ENCODE results near the gene MNT. TPM values are rescaled to one million over a fixed set of nuclear protein-coding genes. Genes with fewer than 3 reads are reported as not detected.

Gene MNT
- total RNA-seq, 1 donor from 2014 or later = 32.6 TPM

DNA sequence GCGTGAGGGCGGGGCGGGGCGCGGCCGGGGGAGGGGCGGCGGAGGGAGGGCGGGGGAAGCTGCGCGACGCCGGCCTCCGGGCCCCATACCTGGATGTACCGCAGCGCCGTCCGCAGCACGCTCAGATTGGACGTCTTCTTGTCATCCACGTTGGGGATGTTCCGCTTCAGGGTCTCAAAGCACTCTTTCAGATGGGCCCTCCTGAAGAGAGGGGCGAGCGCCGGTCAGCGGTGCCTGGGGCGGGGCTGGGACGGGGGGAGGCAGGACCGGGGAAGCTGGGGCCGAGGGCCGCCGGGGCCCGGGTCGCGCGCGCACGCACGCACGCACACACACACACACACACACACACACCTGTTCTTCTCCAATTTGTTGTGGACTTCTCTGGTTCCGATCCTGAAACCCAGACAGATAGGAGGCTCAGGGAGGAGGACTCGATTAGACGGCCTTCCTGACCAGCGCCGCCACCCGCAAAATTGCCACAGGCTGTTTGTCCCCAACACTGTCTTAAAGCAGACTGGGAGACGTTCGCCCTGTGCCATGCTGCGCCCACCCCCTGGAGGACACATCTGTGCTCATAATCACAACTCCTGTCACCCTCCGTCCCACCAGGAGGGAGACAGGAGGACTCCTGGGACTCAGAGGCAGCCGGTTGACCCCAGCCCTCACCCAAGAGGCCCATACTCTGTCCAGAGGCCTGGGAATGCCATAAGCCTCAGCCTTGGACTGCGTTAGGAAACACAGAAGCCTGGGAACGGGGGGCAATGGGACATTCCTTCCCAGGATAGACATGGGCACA is 6.7 kb downstream of the MNT start:
- Histone ChIP-seq H3K9me3 (no peaks in the 10 kb centered on the region), H3K4me3 (peak overlapping the region; percentile 90), H3K4me1 (peaks cover 79% of the 10 kb centered on the region), H3K27me3 (ENCODE audit: low read depth) (no peaks in the 10 kb centered on the region), H3K36me3 (peaks cover 5% of the 10 kb centered on the region), H3K27ac (peak overlapping the region; percentile 100)
- TF ChIP-seq, protein P1, sequence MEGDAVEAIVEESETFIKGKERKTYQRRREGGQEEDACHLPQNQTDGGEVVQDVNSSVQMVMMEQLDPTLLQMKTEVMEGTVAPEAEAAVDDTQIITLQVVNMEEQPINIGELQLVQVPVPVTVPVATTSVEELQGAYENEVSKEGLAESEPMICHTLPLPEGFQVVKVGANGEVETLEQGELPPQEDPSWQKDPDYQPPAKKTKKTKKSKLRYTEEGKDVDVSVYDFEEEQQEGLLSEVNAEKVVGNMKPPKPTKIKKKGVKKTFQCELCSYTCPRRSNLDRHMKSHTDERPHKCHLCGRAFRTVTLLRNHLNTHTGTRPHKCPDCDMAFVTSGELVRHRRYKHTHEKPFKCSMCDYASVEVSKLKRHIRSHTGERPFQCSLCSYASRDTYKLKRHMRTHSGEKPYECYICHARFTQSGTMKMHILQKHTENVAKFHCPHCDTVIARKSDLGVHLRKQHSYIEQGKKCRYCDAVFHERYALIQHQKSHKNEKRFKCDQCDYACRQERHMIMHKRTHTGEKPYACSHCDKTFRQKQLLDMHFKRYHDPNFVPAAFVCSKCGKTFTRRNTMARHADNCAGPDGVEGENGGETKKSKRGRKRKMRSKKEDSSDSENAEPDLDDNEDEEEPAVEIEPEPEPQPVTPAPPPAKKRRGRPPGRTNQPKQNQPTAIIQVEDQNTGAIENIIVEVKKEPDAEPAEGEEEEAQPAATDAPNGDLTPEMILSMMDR (IDR thresholded peaks at IDR 0.05) = no peak
- intact Hi-C loops (cut with DNase I) = no loop called here
- DNase-seq = no peak
- ATAC-seq = no peak

DNA sequence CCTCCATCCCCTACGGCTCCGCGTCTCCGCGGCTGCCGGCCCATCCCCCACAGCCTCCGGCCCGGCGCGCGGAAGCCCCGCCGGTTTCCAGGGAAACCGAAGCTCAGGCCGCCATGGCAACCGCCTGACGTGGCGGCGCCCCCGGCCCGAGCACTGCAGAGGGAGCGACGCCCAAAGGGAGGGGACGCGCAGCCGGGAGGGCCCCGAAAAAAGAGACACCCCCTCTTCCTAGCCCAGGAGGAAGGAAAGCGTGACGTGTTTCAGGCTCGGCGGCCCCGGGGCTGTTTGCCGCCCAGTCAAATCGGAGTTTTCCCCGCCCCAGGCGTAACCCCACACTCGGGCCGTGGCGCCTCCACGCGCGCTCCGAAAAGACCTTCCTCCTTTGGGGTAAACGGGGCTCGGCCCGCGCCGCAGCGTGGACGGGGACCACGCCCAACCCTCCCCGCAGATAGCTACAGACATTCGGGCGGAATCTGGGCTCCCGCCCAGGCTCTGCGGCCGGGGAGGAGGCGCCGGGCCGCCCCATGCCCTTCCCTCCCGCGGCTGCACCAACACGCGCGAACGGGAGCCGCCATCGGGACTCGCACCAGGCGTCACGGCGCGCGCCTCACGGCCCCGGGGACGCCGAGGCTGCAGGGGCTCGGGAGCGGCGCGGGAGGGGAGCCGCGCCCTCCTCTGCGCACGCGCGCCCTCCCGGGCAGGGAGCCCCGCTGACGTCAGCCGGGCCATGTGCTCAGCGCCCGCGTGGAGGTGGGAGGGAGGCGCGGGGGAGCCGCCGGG is 7.5 kb downstream of the MNT start:
- Histone ChIP-seq H3K27ac (peak overlapping the region; percentile 100), H3K4me1 (peaks cover 71% of the 10 kb centered on the region), H3K9me3 (no peaks in the 10 kb centered on the region), H3K27me3 (ENCODE audit: low read depth) (no peaks in the 10 kb centered on the region), H3K4me3 (peak overlapping the region; percentile 90), H3K36me3 (peaks cover 5% of the 10 kb centered on the region)
- intact Hi-C loops (cut with DNase I) = no loop called here
- ATAC-seq (peak; percentile 72 to 73), DNase-seq (peak; percentile 94)
- TF ChIP-seq, protein P1 (IDR thresholded peaks at IDR 0.05) = no peak

DNA sequence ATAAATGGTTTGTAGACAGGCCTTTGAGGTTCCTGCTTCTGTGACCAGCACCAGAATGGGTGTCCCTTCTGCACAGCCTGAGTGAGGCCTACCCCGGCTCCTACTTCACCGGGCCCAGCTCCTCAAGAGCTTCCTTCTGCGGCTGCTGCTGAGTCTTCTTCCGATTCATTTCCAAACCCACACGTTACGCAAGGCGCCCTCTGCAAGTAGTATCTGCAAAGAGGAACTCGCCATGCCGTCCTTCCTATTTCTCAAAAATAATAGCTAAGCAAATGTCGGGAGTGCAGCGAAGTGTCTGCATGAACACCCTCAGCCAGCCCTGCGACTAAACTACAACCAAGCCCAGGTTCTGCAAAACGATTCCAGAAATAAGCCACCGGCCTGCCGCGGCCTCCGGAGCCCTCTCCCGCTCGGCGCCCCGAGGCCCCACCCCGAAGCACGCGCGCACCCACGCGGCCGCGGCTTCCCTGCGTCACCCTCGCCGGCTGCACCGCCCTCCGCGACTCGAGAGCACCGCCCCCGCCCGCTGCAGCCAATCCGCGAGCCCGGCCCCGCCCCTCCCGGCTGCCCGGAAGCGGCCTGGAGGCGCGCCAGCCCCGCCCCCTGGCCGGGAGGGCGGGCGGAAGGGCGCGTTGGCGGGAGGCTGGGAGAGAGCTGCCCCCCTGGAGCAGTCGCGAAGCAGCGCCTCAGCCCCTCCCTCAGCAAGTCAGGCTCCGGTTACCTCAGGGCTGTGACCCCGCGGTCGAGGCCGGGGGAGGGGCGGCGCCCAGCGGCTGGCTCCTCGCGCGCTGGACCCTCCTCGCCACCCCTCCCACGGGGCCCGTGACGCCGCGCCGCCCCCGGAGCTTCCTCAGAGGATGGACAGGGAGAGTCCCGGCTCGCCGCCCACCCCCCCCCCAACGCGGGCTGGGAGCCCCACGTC is 8.3 kb downstream of the MNT start:
- Histone ChIP-seq H3K4me3 (peak overlapping the region; percentile 90), H3K27ac (peak overlapping the region; percentile 100), H3K4me1 (peaks cover 62% of the 10 kb centered on the region), H3K36me3 (peaks cover 11% of the 10 kb centered on the region), H3K27me3 (ENCODE audit: low read depth) (no peaks in the 10 kb centered on the region), H3K9me3 (no peaks in the 10 kb centered on the region)
- TF ChIP-seq, protein P1 (IDR thresholded peaks at IDR 0.05) = no peak
- DNase-seq (peak; percentile 96), ATAC-seq (peak; percentile 81 to 87)
- intact Hi-C loops (cut with DNase I) = no loop called here

DNA sequence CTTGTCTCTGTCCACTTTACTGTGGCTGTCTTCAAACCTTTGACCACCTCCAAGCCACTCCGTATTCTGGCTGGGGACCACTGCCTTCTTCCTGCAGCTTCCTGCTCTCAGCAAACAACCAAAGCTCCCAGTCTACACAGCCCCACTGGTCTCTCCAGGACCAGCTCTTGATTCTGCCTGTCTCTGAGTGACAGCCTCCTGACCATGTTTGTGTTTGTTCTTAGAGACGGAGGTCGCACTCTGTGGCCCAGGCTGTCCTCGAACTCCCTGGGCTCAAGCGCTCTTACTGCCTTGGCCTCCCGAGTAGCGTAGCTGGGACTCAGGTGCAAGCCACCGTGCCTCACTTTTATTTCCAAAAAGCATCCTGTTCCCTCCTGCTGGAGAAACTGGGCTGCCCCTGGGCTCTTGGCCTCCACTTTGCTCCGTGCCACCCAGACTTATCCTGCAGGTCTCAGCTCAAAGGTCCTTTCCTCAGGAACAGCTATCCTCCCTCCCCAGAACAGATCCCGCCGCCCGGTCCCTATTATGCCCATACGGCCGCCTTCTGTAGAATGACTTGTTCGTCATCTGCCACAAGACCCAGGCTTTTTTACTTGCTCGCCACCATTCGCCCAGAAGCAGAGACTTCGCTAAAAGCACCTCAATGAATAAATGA is 9.1 kb downstream of the MNT start:
- peak overlapping the region; percentile 100 for H3K27ac ChIP-seq
- DNase-seq (no peak), ATAC-seq (no peak)
- H3K27me3 ChIP-seq (ENCODE audit: low read depth) = no peaks in the 10 kb centered on the region
- peaks cover 54% of the 10 kb centered on the region for H3K4me1 ChIP-seq
- H3K4me3 ChIP-seq = peak overlapping the region; percentile 90
- TF ChIP-seq, protein P1 (IDR thresholded peaks at IDR 0.05) = no peak
- intact Hi-C loops (cut with DNase I) = no loop called here
- no peaks in the 10 kb centered on the region for H3K9me3 ChIP-seq
- H3K36me3 ChIP-seq = peaks cover 19% of the 10 kb centered on the region
